GM23338 (cell line): ENCODE data around the gene SMARCA2. TPM values are rescaled to one million over a fixed set of nuclear protein-coding genes. Genes with fewer than 3 reads are reported as not detected.

ENCODE experiments used
- ATAC-seq: fragments of 200-7000 bp; cut with Tn5 transposase; 3 replicates; pipeline ENCODE4 v1.9.1; 2020
- DNase-seq: peaks from one replicate; pipeline ENCODE4 v3.0.0-alpha.2; 2015; ENCODE audit warnings: low spot score
- H2AFZ ChIP-seq: fragments of 200-600 bp; sonication (generic); 2 replicates; pipeline ENCODE4 v1.8.0; 2016; ENCODE audit warnings: antibody characterized with exemption, mild to moderate bottlenecking, moderate library complexity
- H3F3A ChIP-seq: fragments of 200-600 bp; sonication (generic); replicated peaks from 2 replicates; pipeline ENCODE4 v1.8.0; 2017; ENCODE audit warnings: antibody characterized with exemption, mixed run types, low read depth
- H3K27ac ChIP-seq: fragments of 200-600 bp; sonication (generic); 2 replicates; pipeline ENCODE4 v1.6.1; 2016; ENCODE audit warnings: low read depth
- H3K27me3 ChIP-seq: fragments of 200-600 bp; sonication (generic); 2 replicates; pipeline ENCODE4 v1.8.0; 2016; ENCODE audit warnings: mild to moderate bottlenecking, mixed run types, moderate library complexity; ENCODE audit not compliant: insufficient read depth
- H3K36me3 ChIP-seq: fragments of 200-600 bp; sonication (generic); 2 replicates; pipeline ENCODE4 v1.8.0; 2016; ENCODE audit warnings: mild to moderate bottlenecking; ENCODE audit not compliant: insufficient read depth
- H3K4me1 ChIP-seq: fragments of 200-600 bp; sonication (generic); 2 replicates; pipeline ENCODE4 v1.8.0; 2016; ENCODE audit warnings: mild to moderate bottlenecking, moderate library complexity; ENCODE audit not compliant: insufficient read depth
- H3K4me2 ChIP-seq: fragments of 200-600 bp; sonication (generic); 2 replicates; pipeline ENCODE4 v1.7.1; 2017; ENCODE audit warnings: mixed run types
- H3K4me3 ChIP-seq: fragments of 200-600 bp; sonication (generic); 2 replicates; pipeline ENCODE4 v1.6.1; 2016; ENCODE audit warnings: mixed run types
- H3K79me2 ChIP-seq: fragments of 200-600 bp; sonication (generic); replicated peaks from 2 replicates; pipeline ENCODE4 v1.8.0; 2017; ENCODE audit warnings: mild to moderate bottlenecking; ENCODE audit not compliant: insufficient read depth
- H3K9me2 ChIP-seq: fragments of 200-600 bp; sonication (generic); 2 replicates; pipeline ENCODE4 v1.8.0; 2017; ENCODE audit not compliant: insufficient read depth
- H4K20me1 ChIP-seq: fragments of 200-600 bp; sonication (generic); replicated peaks from 2 replicates; pipeline ENCODE4 v1.8.0; 2017; ENCODE audit warnings: mild to moderate bottlenecking; ENCODE audit not compliant: insufficient read depth
- H3K27ac Mint-ChIP-seq: 2 replicates; pipeline ENCODE4 v1.8.0; 2020; ENCODE audit warnings: inconsistent platforms, mild to moderate bottlenecking, moderate library complexity, mixed read lengths
- H3K27me3 Mint-ChIP-seq: 3 replicates; pipeline ENCODE4 v1.8.0; 2022; ENCODE audit warnings: low read depth, mild to moderate bottlenecking, moderate library complexity, mixed read lengths, inconsistent platforms; ENCODE audit not compliant: insufficient read depth, poor library complexity
- H3K36me3 Mint-ChIP-seq: 3 replicates; pipeline ENCODE4 v1.8.0; 2021; ENCODE audit warnings: low read depth, mild to moderate bottlenecking, inconsistent platforms, moderate library complexity, mixed read lengths
- H3K4me1 Mint-ChIP-seq: 3 replicates; pipeline ENCODE4 v1.8.0; 2020; ENCODE audit warnings: mild to moderate bottlenecking, inconsistent platforms, mixed read lengths
- H3K4me3 Mint-ChIP-seq: 3 replicates; pipeline ENCODE4 v1.8.0; 2021; ENCODE audit warnings: moderate library complexity, mild to moderate bottlenecking, inconsistent platforms, mixed read lengths
- H3K9me3 Mint-ChIP-seq: 3 replicates; pipeline ENCODE4 v1.8.0; 2020; ENCODE audit warnings: moderate library complexity, mild to moderate bottlenecking, inconsistent platforms, mixed read lengths
- CREB1 ChIP-seq: fragments of 250-450 bp; sonication (Bioruptor Pico); IDR thresholded peaks from 2 replicates; pipeline ENCODE4 v1.5.0; 2020; ENCODE audit warnings: low read depth, mild to moderate bottlenecking, moderate library complexity
- CTCF ChIP-seq, 2 experiments: fragments of 200-600 bp in 1 of 2; sonication (generic) in 1 of 2; conservative IDR thresholded peaks; 2 replicates each; pipeline versions ENCODE4 v1.5.1 to v1.6.1; 2016 to 2017; ENCODE audit warnings: antibody characterized with exemption in 2 of 2, low read depth in 2 of 2, mild to moderate bottlenecking in 2 of 2, moderate library complexity in 1 of 2
- ETS1 ChIP-seq: IDR thresholded peaks from 2 replicates; pipeline ENCODE4 v1.6.1; 2016; ENCODE audit warnings: antibody characterized with exemption
- EZH2 ChIP-seq: fragments of 200-600 bp; sonication (generic); IDR thresholded peaks from one replicate; pipeline ENCODE4 v1.8.0; 2017; ENCODE audit warnings: antibody characterized with exemption, mild to moderate bottlenecking, low read depth; ENCODE audit not compliant: unreplicated experiment
- EZH2phosphoT487 ChIP-seq: fragments of 200-600 bp; sonication (generic); IDR thresholded peaks from one replicate; pipeline ENCODE4 v1.8.1; 2018; ENCODE audit warnings: antibody characterized with exemption; ENCODE audit not compliant: unreplicated experiment
- JUNB ChIP-seq: IDR thresholded peaks from one replicate; pipeline ENCODE4 v1.6.1; 2016; ENCODE audit warnings: antibody characterized with exemption; ENCODE audit not compliant: unreplicated experiment
- NANOG ChIP-seq: IDR thresholded peaks from 2 replicates; pipeline ENCODE4 v1.6.1; 2016; ENCODE audit warnings: antibody characterized with exemption, borderline replicate concordance
- POLR2AphosphoS5 ChIP-seq: IDR thresholded peaks from 2 replicates; pipeline ENCODE4 v1.6.1; 2016; ENCODE audit warnings: antibody characterized with exemption, low read depth
- REST ChIP-seq: IDR thresholded peaks from one replicate; pipeline ENCODE4 v1.6.1; 2018; ENCODE audit warnings: antibody characterized with exemption; ENCODE audit not compliant: unreplicated experiment
- STAT1 ChIP-seq: IDR thresholded peaks from one replicate; pipeline ENCODE4 v1.6.1; 2016; ENCODE audit warnings: antibody characterized with exemption; ENCODE audit not compliant: unreplicated experiment
- ZNF114 ChIP-seq: fragments of 250-450 bp; sonication (Bioruptor Pico); IDR thresholded peaks from 2 replicates; pipeline ENCODE4 v1.5.0; 2020; ENCODE audit warnings: mild to moderate bottlenecking, moderate library complexity
- ZNF331 ChIP-seq: fragments of 250-450 bp; sonication (Bioruptor Pico); IDR thresholded peaks from 2 replicates; pipeline ENCODE4 v1.5.0; 2020; ENCODE audit warnings: low read depth, mild to moderate bottlenecking, moderate library complexity
- ZNF462 ChIP-seq: fragments of 250-450 bp; sonication (Bioruptor Pico); IDR thresholded peaks from 2 replicates; pipeline ENCODE4 v1.5.0; 2020; ENCODE audit warnings: mild to moderate bottlenecking, moderate library complexity
- polyA plus RNA-seq: library from polyadenylated mRNA; unstranded; fragments of >200 nt; fragmentation: Nextera tagmentation; extraction: Ambion mirVana; gene quantifications from 2 replicates; pipeline ENCODE4 v1.2.1, GENCODE V29; 2016
- total RNA-seq: library from RNA; depleted of rRNA; stranded (reverse); fragments of >200 nt; shearing (Covaris generic); gene quantifications from 2 replicates; pipeline ENCODE4 v1.2.3, GENCODE V29; 2014

SMARCA2 gene
- total and polyA plus RNA-seq, 2 experiments from 2014 or later, result 21.7 to 21.9 TPM

GRCh38 chr9:2155966-2156365, 140.8 kb downstream of the SMARCA2 start:
- Histone ChIP-seq H3K9me2 (0 out of 2 replicates have a peak, but pooled peaks cover 7% of the 10 kb centered on the region), H3K36me3 (no peaks in the 10 kb centered on the region; the same call in 1 of the 2 replicates), H3K27ac (no peak overlapping the region), H4K20me1 (no peaks in the 10 kb centered on the region), H3K4me3 (no peak overlapping the region), H3K4me1 (peaks cover 34% of the 10 kb centered on the region), H3F3A (peaks cover 6% of the 10 kb centered on the region; the same call in 1 of the 2 replicates), H3K79me2 (no peaks in the 10 kb centered on the region), H2AFZ (no peak overlapping the region), H3K27me3 (no peaks in the 10 kb centered on the region), H3K4me2 (no peak overlapping the region)
- ATAC-seq (no peak), DNase-seq (no peak)
- Mint-ChIP-seq H3K4me3 (no peak overlapping the region), H3K9me3 (no peaks in the 10 kb centered on the region), H3K4me1 (peaks cover 48% of the 10 kb centered on the region), H3K27ac (no peak overlapping the region), H3K27me3 (peaks cover 2% of the 10 kb centered on the region), H3K36me3 (peaks cover 3% of the 10 kb centered on the region; the same call in 1 of the 3 replicates)
- TF ChIP-seq ZNF462, result no peak
- no peak for TF ChIP-seq EZH2
- no peak for TF ChIP-seq ZNF114 (CRISPR knock-in tag)
- TF ChIP-seq NANOG, result no peak
- no peak for TF ChIP-seq CREB1 (CRISPR knock-in tag)
- TF ChIP-seq ZNF331 (CRISPR knock-in tag), result no peak
- TF ChIP-seq POLR2AphosphoS5, result no peak
- no peak for TF ChIP-seq JUNB
- no peak for TF ChIP-seq ETS1
- no peak for TF ChIP-seq STAT1
- TF ChIP-seq CTCF (conservative IDR thresholded peaks at IDR 0.05; ENCODE audit: low read depth in 2 of 2), result no peak
- TF ChIP-seq EZH2phosphoT487, result no peak
- TF ChIP-seq REST, result no peak
